NCI-H2196 (cell line): Measurements from ENCODE around the gene HELZ.
A peak's percentile ranks its signal among the peaks of the same experiment; 100 is the strongest.
"Not testable (repeated sequence)": the region's sequence is repeated elsewhere in the genome, so short reads cannot be mapped to it uniquely, and the experiment has no call there.

Source experiments
- DNase-seq: peaks from one replicate; lab custom pipeline; 2025; ENCODE audit not compliant: unreplicated experiment; lab: John Stamatoyannopoulos, UW

HELZ gene, protein sequence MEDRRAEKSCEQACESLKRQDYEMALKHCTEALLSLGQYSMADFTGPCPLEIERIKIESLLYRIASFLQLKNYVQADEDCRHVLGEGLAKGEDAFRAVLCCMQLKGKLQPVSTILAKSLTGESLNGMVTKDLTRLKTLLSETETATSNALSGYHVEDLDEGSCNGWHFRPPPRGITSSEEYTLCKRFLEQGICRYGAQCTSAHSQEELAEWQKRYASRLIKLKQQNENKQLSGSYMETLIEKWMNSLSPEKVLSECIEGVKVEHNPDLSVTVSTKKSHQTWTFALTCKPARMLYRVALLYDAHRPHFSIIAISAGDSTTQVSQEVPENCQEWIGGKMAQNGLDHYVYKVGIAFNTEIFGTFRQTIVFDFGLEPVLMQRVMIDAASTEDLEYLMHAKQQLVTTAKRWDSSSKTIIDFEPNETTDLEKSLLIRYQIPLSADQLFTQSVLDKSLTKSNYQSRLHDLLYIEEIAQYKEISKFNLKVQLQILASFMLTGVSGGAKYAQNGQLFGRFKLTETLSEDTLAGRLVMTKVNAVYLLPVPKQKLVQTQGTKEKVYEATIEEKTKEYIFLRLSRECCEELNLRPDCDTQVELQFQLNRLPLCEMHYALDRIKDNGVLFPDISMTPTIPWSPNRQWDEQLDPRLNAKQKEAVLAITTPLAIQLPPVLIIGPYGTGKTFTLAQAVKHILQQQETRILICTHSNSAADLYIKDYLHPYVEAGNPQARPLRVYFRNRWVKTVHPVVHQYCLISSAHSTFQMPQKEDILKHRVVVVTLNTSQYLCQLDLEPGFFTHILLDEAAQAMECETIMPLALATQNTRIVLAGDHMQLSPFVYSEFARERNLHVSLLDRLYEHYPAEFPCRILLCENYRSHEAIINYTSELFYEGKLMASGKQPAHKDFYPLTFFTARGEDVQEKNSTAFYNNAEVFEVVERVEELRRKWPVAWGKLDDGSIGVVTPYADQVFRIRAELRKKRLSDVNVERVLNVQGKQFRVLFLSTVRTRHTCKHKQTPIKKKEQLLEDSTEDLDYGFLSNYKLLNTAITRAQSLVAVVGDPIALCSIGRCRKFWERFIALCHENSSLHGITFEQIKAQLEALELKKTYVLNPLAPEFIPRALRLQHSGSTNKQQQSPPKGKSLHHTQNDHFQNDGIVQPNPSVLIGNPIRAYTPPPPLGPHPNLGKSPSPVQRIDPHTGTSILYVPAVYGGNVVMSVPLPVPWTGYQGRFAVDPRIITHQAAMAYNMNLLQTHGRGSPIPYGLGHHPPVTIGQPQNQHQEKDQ (N-terminal part only)

DNA sequence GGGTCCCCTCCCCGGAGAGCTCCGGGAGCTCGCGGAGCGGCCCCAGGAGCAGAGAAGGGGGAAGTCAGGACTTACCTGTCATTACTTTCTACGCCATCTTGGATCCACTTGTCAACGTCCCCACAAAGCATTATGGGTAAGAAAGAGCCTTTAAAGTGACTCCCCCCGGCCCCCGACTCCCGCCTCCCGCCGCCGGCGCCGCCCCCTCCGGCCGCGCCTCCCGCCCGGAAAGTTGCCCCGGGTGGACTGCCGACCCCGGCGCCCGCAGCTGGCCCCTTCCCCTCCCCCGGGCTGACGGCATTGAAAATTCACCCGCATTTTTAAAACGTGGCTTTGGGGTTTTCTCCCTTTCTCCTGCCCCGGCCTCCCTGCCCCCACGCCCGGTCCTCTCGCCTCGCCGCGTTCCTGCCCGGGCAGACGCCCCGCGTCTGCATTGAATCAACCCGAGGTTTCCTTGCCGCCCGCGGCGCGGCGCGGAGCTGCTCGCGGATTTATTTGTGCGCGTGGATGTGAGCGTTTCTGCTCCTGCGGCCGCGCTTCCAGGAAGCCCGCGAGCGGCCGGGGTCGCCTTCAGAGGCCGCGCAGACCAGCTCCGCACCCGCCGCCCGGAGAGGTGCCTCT lies at the start of gene HELZ:
Gene HELZ (minus strand): TSS at position 124 of the 621 bp plus-strand sequence. CDS start 26,392 bp downstream, outside the sequence.
- DNase-seq: peak; percentile 74

DNA sequence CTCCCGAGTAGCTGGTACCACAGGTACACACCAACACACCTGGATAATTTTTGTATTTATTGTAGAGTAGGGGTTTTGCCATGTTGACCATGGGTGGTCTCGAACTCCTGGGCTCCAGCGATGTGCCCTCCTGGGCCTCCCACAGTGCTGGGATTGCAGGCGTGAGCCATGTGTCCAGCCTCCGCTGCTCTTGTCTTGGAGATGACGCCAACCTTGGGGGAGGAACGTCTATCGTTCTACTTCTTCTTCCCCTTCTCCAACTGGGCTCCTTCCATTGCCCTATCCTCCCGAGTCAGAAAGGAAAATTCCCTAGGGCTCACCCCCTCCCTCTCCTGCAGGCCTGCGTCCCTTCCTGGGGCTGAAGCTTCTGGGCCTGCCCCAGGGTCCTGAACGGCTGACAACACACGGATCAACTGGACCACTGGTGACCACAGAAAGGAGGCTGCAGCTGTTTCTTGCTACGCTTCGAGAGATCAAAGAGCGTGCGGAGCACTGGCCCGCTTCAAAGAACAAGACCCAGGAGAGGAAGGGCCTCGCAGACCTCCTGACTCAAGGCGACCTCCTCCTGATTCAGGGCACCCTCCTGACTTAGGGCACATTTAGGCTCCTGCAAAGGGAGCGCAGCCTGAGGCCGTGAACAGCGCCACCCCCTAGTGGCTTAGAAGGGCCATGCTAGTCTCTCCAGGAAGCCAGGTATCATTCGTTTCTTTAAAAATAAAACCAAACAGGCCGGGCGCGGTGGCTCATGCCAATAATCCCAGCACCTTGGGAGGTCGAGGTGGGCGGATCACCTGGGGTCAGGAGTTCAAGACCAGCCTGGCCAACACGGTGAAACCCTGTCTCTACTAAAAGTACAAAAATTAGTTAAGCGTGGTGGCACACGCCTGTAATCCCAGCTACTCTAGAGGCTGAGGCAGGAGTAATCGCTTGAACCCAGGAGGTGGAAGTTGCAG lies 48.5 kb upstream of the HELZ start:
- DNase-seq: no peak

DNA sequence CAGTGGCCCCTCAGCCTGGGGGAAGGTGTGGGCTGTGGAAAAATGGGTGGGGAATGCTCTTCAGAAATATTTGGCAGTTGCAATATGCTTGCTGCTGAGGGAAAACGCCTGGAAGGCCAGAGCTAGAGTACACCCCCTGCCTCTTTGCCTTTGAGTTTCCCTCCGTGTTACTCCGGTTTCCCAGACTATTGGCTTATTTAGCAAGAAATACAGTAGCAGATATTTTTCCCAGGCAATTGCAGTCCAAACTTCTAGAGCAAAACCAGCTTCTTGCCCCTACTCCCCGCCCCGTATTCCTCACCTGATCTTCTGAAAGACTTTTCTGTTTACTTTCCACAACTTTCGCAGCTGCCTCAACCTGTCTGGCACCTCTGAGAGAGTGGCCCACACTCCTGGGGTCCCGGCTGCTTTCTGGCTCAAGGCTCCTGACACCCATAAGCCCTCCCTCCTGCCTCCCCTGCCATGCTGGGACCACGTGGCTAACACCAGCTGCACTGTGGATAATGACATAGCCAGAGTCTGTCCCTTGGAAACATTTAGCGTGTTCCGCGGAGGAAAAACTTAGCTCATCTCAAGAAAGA lies 45.8 kb upstream of the HELZ start:
- DNase-seq: no peak

GRCh38 chr17:67290244-67290643 lies 45.2 kb upstream of the HELZ start:
- DNase-seq: no peak

DNA sequence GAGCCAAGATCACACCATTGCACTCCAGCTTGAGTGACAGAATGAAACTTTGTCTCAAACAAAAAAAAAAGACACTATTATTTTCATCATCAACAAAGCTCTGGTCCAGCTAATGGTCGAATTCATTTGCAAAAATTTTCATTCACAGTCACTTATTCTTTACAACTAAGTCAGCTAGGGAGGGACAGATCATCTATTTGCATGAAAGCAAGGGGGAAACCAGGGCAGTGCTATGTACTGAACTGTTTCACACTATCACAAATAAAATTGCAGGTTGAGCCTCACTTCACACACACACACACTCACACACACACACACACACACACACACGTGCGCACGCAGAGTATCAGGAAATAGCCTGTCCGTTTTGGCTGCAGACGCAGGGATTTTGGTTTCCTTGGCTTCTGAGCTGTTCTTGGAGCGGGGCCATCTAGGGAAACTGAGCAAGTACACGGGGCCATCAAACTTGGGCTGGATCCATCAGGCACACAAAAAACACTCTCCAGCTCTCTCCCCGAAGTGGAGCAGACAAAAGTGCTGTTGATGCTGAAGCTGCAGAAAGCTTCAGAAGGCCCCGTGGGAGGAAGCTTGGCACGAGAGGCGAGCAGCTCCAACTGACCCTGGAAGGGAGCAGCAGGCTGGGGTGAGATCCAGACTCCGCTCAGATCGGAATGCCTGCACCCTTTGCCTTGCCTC lies 44.3 kb upstream of the HELZ start:
- peak; percentile 64 for DNase-seq

GRCh38 chr17:67286826-67287225 lies 41.8 kb upstream of the HELZ start:
- not testable (repeated sequence) for DNase-seq

GRCh38 chr17:67285360-67285759 lies 40.4 kb upstream of the HELZ start:
- DNase-seq: no peak

DNA sequence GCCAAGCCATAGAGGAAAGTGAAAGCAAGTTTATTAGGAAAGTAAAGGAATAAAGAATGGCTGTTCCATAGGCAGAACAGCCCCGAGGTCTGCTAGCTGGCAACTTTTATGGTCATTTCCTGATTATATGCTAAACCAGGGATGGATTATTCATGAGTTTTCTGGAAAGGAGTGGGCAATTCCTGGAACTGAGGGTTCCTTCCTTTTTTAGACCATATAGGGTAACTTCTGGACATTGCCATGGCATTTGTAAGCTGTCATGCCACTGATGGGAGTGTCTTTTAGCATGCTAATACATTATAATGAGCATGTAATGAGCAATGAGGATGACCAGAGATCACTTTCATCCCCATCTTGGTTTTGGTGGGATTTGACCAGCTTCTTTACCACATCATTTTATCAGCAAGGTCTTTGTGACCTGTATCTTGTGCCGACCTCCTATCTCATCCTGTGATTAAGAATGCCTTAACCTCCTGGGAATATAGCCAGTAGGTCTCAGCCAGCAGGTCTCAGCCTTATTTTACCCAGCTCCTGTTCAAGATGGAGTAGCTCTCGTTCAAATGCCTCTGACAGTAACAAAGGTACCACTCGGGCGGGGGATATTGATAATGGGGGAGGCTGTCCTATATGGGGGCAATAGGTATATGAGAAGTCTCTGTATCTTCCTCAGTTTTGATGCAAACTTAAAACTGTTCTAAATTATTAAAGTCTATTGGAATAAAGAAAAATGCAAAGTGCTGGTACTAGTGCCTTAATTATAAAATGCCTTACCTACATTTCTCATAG lies 38.9 kb upstream of the HELZ start:
- no peak for DNase-seq

DNA sequence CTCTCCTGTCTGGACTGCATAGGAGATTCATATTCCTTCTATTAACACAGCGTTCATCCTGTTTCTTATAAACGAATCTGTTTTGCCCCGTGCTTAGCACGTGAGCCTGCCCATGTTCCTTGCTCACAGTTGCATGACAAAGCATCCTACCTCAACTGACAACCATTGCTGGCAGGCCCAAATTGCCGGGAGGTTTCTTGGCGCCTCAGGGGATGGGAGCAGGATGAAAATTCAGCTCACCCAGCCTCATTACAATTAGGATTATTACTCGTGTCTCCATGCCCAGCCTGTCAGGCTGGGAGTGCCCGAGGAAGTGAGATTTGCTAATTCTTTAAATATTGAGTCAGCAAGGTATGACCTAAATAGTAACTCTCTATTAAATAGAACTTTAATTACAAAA lies 36.7 kb upstream of the HELZ start:
- DNase-seq: no peak

- DNase-seq: no peak
Measured at GRCh38 chr17:67281053-67281452, 36.1 kb upstream of the HELZ start.

DNA sequence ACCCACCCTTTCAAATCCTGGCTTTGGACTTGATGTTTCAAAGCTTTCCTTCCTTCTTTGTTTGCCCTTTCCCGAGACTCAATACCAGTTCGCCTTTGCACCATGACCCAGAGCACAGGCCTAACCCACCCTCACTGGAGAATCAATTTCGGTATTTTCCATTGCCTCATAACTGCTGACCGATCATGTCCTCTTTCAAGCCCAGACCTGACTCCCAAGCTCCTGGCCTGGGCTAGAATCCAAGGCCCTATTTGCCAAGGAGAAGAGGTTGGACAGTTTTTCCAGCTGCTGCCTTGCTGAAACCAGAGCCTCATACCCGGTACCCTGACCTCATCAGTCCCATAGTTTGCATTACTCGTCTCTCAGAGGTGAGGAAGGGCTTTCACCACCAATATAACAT lies 35.3 kb upstream of the HELZ start:
- peak; percentile 95 for DNase-seq

DNA sequence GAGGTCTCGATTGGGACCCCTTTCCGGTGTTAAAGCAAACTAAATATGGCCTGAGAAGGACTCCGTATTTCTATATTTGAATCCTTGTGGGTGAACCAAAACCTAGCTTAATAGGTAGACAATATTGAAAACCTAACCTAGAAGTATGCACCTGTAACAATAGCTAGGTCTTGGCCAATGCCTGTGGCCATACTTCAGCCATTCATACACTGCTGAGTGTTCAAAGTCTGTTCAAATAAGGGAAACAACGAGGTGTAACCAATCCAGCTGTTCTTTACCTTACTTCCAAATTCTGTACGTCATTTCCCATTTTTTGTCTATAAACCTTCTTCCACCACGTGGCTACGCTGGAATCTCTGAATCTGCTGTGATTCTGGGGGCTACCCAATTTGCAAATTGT lies 34.1 kb upstream of the HELZ start:
- no peak for DNase-seq

DNA sequence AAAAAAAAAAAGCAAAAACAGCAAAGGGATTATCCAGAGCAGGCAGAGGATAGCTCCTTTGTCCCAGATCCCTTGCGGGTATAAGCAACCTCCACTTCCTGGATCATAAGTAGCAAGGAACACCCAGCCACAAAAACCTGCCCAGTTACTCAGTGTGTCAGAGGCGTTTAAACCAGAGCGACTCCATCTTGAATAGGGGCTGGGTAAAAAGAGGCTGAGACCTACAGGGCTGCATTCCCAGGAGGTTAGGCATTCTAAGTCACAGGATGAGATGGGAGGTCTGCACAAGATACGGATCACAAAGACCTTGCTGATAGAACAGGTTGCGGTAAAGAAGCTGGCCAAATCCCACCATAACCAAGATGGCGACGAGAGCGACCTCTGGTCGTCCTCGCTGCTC lies 33.4 kb upstream of the HELZ start:
- DNase-seq: no peak

DNA sequence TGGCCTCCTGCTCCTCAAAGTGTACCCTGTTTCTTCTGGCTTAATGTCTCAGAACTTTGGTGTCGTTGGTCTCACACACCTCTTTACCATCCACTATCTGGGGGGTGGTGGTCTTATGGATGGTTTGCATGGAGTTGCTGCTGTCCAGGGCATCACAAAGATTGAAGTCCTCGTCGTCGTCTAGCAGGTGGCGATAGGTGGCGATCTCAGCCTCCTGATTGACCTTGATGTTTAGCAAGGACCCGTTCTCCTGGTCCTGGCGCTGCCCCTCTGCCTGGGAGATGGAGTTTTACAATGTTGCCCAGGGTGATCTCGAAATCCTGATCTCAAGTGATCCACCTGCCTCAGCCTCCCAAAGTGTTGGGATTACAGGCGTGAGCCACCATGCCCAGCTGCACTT lies 31.1 kb upstream of the HELZ start:
- DNase-seq: no peak

DNA sequence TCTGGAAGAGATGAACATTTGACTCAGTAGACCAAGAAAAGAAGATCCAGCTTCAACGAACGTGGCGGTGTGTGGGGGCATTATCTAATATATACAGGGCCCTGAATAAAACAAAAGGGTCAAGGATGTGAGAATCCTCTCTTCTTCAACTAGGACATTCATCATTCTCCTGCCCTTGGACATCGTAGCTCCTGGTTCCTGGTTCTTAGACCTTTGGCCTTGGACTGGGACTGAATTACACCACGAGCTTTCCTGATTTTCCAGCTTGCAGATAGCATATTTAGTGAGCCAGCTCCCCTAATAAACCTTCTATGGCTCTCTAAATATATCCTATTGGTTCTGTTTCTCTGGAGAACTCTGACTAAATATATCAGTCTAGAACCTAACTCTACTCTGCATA lies 29.5 kb upstream of the HELZ start:
- DNase-seq: no peak

- no peak for DNase-seq
Measured at GRCh38 chr17:67273900-67274299, 28.9 kb upstream of the HELZ start.

- DNase-seq: no peak
Measured at GRCh38 chr17:67272312-67273047, 27.5 kb upstream of the HELZ start.
